Transverse colon (tissue), 4 donors: ENCODE measurements around the gene TADA1. TPM values are rescaled to one million over a fixed set of nuclear protein-coding genes. Genes with fewer than 3 reads are reported as not detected.
A peak's percentile ranks its signal among the peaks of the same experiment; 100 is the strongest.

Experiments
- DNase-seq: peaks from one replicate; pipeline ENCODE4 v3.0.0-alpha.2; 2019
- H3K27ac ChIP-seq, 4 donors: fragments of 200-600 bp; sonication (generic); 2 replicates each; pipeline ENCODE4 v1.5.1; 2016 to 2018; ENCODE audit warnings: inconsistent platforms in 4 of 4
- H3K27me3 ChIP-seq: fragments of 200-600 bp; sonication (generic); 2 replicates; pipeline ENCODE4 v1.5.1; 2017; ENCODE audit warnings: inconsistent platforms
- H3K36me3 ChIP-seq, 4 donors: fragments of 200-600 bp; sonication (generic); 2 replicates each; pipeline ENCODE4 v1.5.1; 2017 to 2019; ENCODE audit warnings: inconsistent platforms in 4 of 4
- H3K4me1 ChIP-seq, 4 donors: fragments of 200-600 bp; sonication (generic); 2 replicates each; pipeline ENCODE4 v1.5.1; 2017 to 2020; ENCODE audit warnings: inconsistent platforms in 4 of 4
- H3K4me3 ChIP-seq, 4 donors: fragments of 200-600 bp; sonication (generic); 1 replicate in 1 of 4; 2 replicates in 3 of 4; pipeline versions ENCODE4 v1.5.1 to v1.6.1; 2017 to 2019; ENCODE audit warnings: inconsistent platforms in 4 of 4
- H3K9me3 ChIP-seq, 2 donors: fragments of 200-600 bp; sonication (generic); 2 replicates each; pipeline ENCODE4 v1.5.1; 2017 to 2019; ENCODE audit warnings: inconsistent platforms in 2 of 2
- CTCF ChIP-seq, 5 experiments: fragments of 200-600 bp in 3 of 5; fragments of 450-650 bp in 2 of 5; sonication (generic) in 3 of 5; IDR thresholded peaks; 1 replicate in 2 of 5; 2 replicates in 3 of 5; pipeline ENCODE4 v1.5.1; 2016 to 2017; ENCODE audit warnings: antibody characterized with exemption in 5 of 5, inconsistent platforms in 3 of 5, mild to moderate bottlenecking in 2 of 5, moderate library complexity in 1 of 5
- EP300 ChIP-seq: sonication (generic); formaldehyde crosslinking; IDR thresholded peaks from one replicate; pipeline ENCODE4 v1.6.1; 2017; ENCODE audit warnings: antibody characterized with exemption, low read depth
- POLR2A ChIP-seq: fragments of 450-650 bp; IDR thresholded peaks from one replicate; pipeline ENCODE4 v1.6.1; 2016; ENCODE audit warnings: antibody characterized with exemption, mild to moderate bottlenecking, moderate library complexity
- POLR2AphosphoS5 ChIP-seq, 3 donors: sonication (generic); formaldehyde crosslinking; IDR thresholded peaks; one replicate each; pipeline ENCODE4 v1.6.1; 2016; ENCODE audit warnings: antibody characterized with exemption in 3 of 3
- WGBS, 2 donors: methylation state at CpG; one replicate each; pipeline ENCODE4 v1.1.5; 2018; ENCODE audit warnings: low coverage in 1 of 2; 5-methylcytosine and 5-hydroxymethylcytosine counted together
- in situ Hi-C, 4 donors: fragments of 200-750 bp; cut with MboI; loops; one replicate each; pipeline versions ENCODE4 v1.15.0 to v1.15.1; 2017; ENCODE audit warnings: low sequenced_read_pairs in 3 of 4, low pct_ligation_motif_present in 1 of 4, low pct_unique_long_range_greater_than_20kb in 1 of 4
- intact Hi-C: fragments of 100-400 bp; cut with DNase I; formaldehyde crosslinking; loops from one replicate; pipeline ENCODE4 v1.15.1; 2023; ENCODE audit warnings: low total_unique reads
- total RNA-seq, 4 donors: library from RNA; depleted of rRNA; stranded (reverse); fragments of >200 nt; gene quantifications; one replicate each; pipeline ENCODE4 v1.1.0, GENCODE V29; 2016

TADA1 gene
- total RNA-seq, 4 donors from 2014 or later, result 1.5 to 21.7 (median 12.0) TPM

- no peak for DNase-seq
Observed at GRCh38 chr1:166907051-166907450, 31.0 kb upstream of the TADA1 start.

GRCh38 chr1:166906647-166907046, 30.6 kb upstream of the TADA1 start:
- intact Hi-C loops, result no loop called here

More at GRCh38 chr1:166907051-166907450, 31.0 kb upstream of the TADA1 start:
- Histone ChIP-seq H3K27me3 (no peaks in the 10 kb centered on the region), H3K4me3 (no peak overlapping the region), H3K27ac (no peak overlapping the region), H3K36me3 (no peaks in the 10 kb centered on the region), H3K9me3 (no peaks in the 10 kb centered on the region), H3K4me1 (peaks cover 0 to 7% (median 0%) of the 10 kb centered on the region in 4 donors)
- in situ Hi-C loops (no loop called here), intact Hi-C loops (no loop called here)
- TF ChIP-seq CTCF (IDR thresholded peaks at IDR 0.05), result no peak
- TF ChIP-seq POLR2A, result no peak
- TF ChIP-seq EP300, result no peak
- TF ChIP-seq POLR2AphosphoS5 (IDR thresholded peaks at IDR 0.05), result no peak
- WGBS, 2 donors, result 74 to 79% methylated on average over 4 of the region's 4 CpGs

GRCh38 chr1:166905900-166906299, 29.8 kb upstream of the TADA1 start:
- in situ Hi-C loops, result no loop called here
- Histone ChIP-seq H3K9me3 (no peaks in the 10 kb centered on the region), H3K4me3 (no peak overlapping the region), H3K27me3 (no peaks in the 10 kb centered on the region), H3K36me3 (no peaks in the 10 kb centered on the region), H3K4me1 (peaks cover 0 to 10% (median 0%) of the 10 kb centered on the region in 4 donors), H3K27ac (peak overlapping the region; percentile 3 to 68 (median 64))
- DNase-seq, result no peak
- TF ChIP-seq POLR2AphosphoS5 (IDR thresholded peaks at IDR 0.05), result no peak
- WGBS, 2 donors, result 83 to 84% methylated on average over 1 to 3 of the region's 3 CpGs
- intact Hi-C loops, result no loop called here

More at GRCh38 chr1:166906647-166907046, 30.6 kb upstream of the TADA1 start:
- H3K36me3 ChIP-seq, result no peaks in the 10 kb centered on the region
- no peak overlapping the region for H3K4me3 ChIP-seq
- DNase-seq, result no peak
- 79 to 82% methylated on average over 3 of the region's 3 CpGs for WGBS, 2 donors
- no peaks in the 10 kb centered on the region for H3K27me3 ChIP-seq
- H3K9me3 ChIP-seq, result no peaks in the 10 kb centered on the region
- no peak for TF ChIP-seq POLR2A
- TF ChIP-seq EP300, result no peak
- TF ChIP-seq POLR2AphosphoS5 (IDR thresholded peaks at IDR 0.05), result no peak
- TF ChIP-seq CTCF (IDR thresholded peaks at IDR 0.05), result no peak
- peak overlapping the region in 1 of 4 donors; percentile 65 for H3K27ac ChIP-seq
- in situ Hi-C loops, result no loop called here
- H3K4me1 ChIP-seq, result peaks cover 0 to 8% (median 0%) of the 10 kb centered on the region in 4 donors

- peaks cover 0 to 6% (median 0%) of the 10 kb centered on the region in 4 donors for H3K4me1 ChIP-seq
- no peak for DNase-seq
- H3K27ac ChIP-seq, result peak overlapping the region; percentile 3 to 68 (median 64)
- WGBS, 2 donors, result 51 to 63% methylated on average over 2 of the region's 2 CpGs
- no peaks in the 10 kb centered on the region for H3K36me3 ChIP-seq
- H3K4me3 ChIP-seq, result no peak overlapping the region
- H3K27me3 ChIP-seq, result no peaks in the 10 kb centered on the region
- TF ChIP-seq POLR2A (no peak), CTCF (IDR thresholded peaks at IDR 0.05) (no peak), POLR2AphosphoS5 (IDR thresholded peaks at IDR 0.05) (no peak), EP300 (no peak)
- H3K9me3 ChIP-seq, result no peaks in the 10 kb centered on the region
- in situ Hi-C loops, result no loop called here
- intact Hi-C loops, result no loop called here
Observed at GRCh38 chr1:166905136-166905535, 29.1 kb upstream of the TADA1 start.

GRCh38 chr1:166903232-166903631, 27.2 kb upstream of the TADA1 start:
- Histone ChIP-seq H3K36me3 (no peaks in the 10 kb centered on the region), H3K9me3 (no peaks in the 10 kb centered on the region), H3K27me3 (no peaks in the 10 kb centered on the region), H3K27ac (no peak overlapping the region), H3K4me1 (peaks cover 0 to 6% (median 0%) of the 10 kb centered on the region in 4 donors), H3K4me3 (no peak overlapping the region)
- in situ Hi-C loops, result no loop called here
- TF ChIP-seq EP300, result no peak
- TF ChIP-seq CTCF (IDR thresholded peaks at IDR 0.05), result no peak
- no peak for TF ChIP-seq POLR2AphosphoS5 (IDR thresholded peaks at IDR 0.05)
- TF ChIP-seq POLR2A, result no peak
- no peak for DNase-seq
- WGBS, 2 donors, result 63 to 76% methylated on average over 1 of the region's 1 CpG
- intact Hi-C loops, result no loop called here
